WTC11 (cell line): Measurements from ENCODE around the gene PCBP3. TPM values are rescaled to one million over a fixed set of nuclear protein-coding genes. Genes with fewer than 3 reads are reported as not detected.

Experiments used
- ATAC-seq: fragments of 200-7000 bp; cut with Tn5 transposase; 2 replicates; pipeline ENCODE4 v1.10.0; 2021; ENCODE audit warnings: mild to moderate bottlenecking, moderate library complexity
- CTCF ChIA-PET: fragments of 300-600 bp; sonication (Branson Sonifier 250); formaldehyde crosslinking; loops from one replicate; lab custom pipeline; 2021; ENCODE audit warnings: antibody characterized with exemption; lab: Charles Lee
- POLR2A ChIA-PET: fragments of 350-600 bp; sonication (Branson Sonifier 250); formaldehyde crosslinking; loops from one replicate; lab custom pipeline; 2021; ENCODE audit warnings: antibody characterized with exemption; lab: Charles Lee
- DNase-seq: peaks from one replicate; pipeline ENCODE4 v3.0.0; 2021; ENCODE audit warnings: low spot score
- H3K27ac Mint-ChIP-seq: 2 replicates; pipeline ENCODE4 v1.8.0; 2021; ENCODE audit warnings: mixed read lengths
- H3K27me3 Mint-ChIP-seq: 2 replicates; pipeline ENCODE4 v1.8.0; 2021; ENCODE audit warnings: low read depth, mild to moderate bottlenecking, moderate library complexity, mixed read lengths
- H3K36me3 Mint-ChIP-seq: 2 replicates; pipeline ENCODE4 v1.8.0; 2021; ENCODE audit warnings: mixed read lengths
- H3K4me1 Mint-ChIP-seq: 2 replicates; pipeline ENCODE4 v1.8.0; 2022; ENCODE audit warnings: mixed read lengths
- H3K4me3 Mint-ChIP-seq: 2 replicates; pipeline ENCODE4 v1.8.0; 2021; ENCODE audit warnings: mild to moderate bottlenecking, moderate library complexity, mixed read lengths
- H3K9me3 Mint-ChIP-seq: 2 replicates; pipeline ENCODE4 v1.8.0; 2021; ENCODE audit warnings: mixed read lengths
- ATF1 ChIP-seq: sonication (generic); formaldehyde crosslinking; IDR thresholded peaks from 2 replicates; pipeline ENCODE4 v1.8.1; 2023; ENCODE audit warnings: mild to moderate bottlenecking, moderate library complexity, missing genetic modification reagents
- IRF2 ChIP-seq: sonication (generic); formaldehyde crosslinking; IDR thresholded peaks from 2 replicates; pipeline ENCODE4 v1.8.0; 2022; ENCODE audit warnings: low read depth, missing genetic modification reagents, borderline replicate concordance
- KAT7 ChIP-seq: sonication (generic); formaldehyde crosslinking; IDR thresholded peaks from 2 replicates; pipeline ENCODE4 v1.8.1; 2023; ENCODE audit warnings: missing genetic modification reagents, mild to moderate bottlenecking, borderline replicate concordance
- NR2C2 ChIP-seq: sonication (generic); formaldehyde crosslinking; IDR thresholded peaks from 2 replicates; pipeline ENCODE4 v1.8.0; 2022; ENCODE audit warnings: mild to moderate bottlenecking, missing genetic modification reagents
- NR3C1 ChIP-seq: sonication (generic); formaldehyde crosslinking; conservative IDR thresholded peaks from 2 replicates; pipeline ENCODE4 v1.8.1; 2023; ENCODE audit warnings: low read depth, mild to moderate bottlenecking, missing genetic modification reagents
- RELA ChIP-seq: sonication (generic); formaldehyde crosslinking; IDR thresholded peaks from 2 replicates; pipeline ENCODE4 v1.8.1; 2022; ENCODE audit warnings: missing genetic modification reagents, mild to moderate bottlenecking, borderline replicate concordance
- ZNF396 ChIP-seq: fragments of 250-450 bp; sonication (Bioruptor Pico); IDR thresholded peaks from 2 replicates; pipeline ENCODE4 v1.8.0; 2021; ENCODE audit warnings: mild to moderate bottlenecking, moderate library complexity, borderline replicate concordance
- total RNA-seq: library from RNA; stranded (reverse); gene quantifications from 3 replicates; pipeline ENCODE4 v1.2.3, GENCODE V29; 2021
- TF ChIP-seq, protein P1 (sequence below): sonication (generic); formaldehyde crosslinking; IDR thresholded peaks from 2 replicates; pipeline ENCODE4 v1.8.1; 2023; ENCODE audit warnings: mild to moderate bottlenecking, missing genetic modification reagents
- TF ChIP-seq, protein P2 (sequence below): sonication (generic); formaldehyde crosslinking; IDR thresholded peaks from 2 replicates; pipeline ENCODE4 v1.8.0; 2023; ENCODE audit warnings: mild to moderate bottlenecking, missing genetic modification reagents
- TF ChIP-seq, protein P3 (sequence below): sonication (generic); formaldehyde crosslinking; IDR thresholded peaks from 2 replicates; pipeline ENCODE4 v1.8.0; 2022; ENCODE audit warnings: mild to moderate bottlenecking, missing genetic modification reagents

Gene PCBP3
- total RNA-seq, 1 experiment from 2014 or later = 8.5 TPM

DNA sequence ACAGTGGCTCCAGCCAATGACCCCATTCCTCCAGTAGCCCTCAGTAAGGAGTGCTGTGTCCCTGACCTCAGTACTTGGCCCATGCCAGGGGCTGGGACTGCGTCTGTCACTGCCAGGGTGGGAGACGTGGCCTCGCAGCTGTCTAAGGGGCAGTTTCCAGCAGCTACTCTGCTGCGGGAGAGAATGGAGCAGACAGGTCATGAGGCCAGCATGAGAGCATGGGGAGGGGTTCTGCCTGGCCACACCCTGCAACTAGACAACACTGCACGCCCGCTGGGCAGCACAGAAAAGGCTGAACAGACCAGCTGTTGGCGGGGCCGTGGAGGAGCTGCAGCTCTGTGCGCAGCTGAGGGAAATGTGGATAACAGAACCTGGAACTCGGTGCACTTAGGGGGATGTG lies 246.4 kb downstream of the PCBP3 start (continued):
- TF ChIP-seq, protein P1, sequence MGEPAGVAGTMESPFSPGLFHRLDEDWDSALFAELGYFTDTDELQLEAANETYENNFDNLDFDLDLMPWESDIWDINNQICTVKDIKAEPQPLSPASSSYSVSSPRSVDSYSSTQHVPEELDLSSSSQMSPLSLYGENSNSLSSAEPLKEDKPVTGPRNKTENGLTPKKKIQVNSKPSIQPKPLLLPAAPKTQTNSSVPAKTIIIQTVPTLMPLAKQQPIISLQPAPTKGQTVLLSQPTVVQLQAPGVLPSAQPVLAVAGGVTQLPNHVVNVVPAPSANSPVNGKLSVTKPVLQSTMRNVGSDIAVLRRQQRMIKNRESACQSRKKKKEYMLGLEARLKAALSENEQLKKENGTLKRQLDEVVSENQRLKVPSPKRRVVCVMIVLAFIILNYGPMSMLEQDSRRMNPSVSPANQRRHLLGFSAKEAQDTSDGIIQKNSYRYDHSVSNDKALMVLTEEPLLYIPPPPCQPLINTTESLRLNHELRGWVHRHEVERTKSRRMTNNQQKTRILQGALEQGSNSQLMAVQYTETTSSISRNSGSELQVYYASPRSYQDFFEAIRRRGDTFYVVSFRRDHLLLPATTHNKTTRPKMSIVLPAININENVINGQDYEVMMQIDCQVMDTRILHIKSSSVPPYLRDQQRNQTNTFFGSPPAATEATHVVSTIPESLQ = no peak
- TF ChIP-seq, protein P2, sequence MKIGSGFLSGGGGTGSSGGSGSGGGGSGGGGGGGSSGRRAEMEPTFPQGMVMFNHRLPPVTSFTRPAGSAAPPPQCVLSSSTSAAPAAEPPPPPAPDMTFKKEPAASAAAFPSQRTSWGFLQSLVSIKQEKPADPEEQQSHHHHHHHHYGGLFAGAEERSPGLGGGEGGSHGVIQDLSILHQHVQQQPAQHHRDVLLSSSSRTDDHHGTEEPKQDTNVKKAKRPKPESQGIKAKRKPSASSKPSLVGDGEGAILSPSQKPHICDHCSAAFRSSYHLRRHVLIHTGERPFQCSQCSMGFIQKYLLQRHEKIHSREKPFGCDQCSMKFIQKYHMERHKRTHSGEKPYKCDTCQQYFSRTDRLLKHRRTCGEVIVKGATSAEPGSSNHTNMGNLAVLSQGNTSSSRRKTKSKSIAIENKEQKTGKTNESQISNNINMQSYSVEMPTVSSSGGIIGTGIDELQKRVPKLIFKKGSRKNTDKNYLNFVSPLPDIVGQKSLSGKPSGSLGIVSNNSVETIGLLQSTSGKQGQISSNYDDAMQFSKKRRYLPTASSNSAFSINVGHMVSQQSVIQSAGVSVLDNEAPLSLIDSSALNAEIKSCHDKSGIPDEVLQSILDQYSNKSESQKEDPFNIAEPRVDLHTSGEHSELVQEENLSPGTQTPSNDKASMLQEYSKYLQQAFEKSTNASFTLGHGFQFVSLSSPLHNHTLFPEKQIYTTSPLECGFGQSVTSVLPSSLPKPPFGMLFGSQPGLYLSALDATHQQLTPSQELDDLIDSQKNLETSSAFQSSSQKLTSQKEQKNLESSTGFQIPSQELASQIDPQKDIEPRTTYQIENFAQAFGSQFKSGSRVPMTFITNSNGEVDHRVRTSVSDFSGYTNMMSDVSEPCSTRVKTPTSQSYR (CRISPR knock-in tag) = no peak
- TF ChIP-seq IRF2 (no peak), ZNF396 (CRISPR knock-in tag) (no peak)

DNA sequence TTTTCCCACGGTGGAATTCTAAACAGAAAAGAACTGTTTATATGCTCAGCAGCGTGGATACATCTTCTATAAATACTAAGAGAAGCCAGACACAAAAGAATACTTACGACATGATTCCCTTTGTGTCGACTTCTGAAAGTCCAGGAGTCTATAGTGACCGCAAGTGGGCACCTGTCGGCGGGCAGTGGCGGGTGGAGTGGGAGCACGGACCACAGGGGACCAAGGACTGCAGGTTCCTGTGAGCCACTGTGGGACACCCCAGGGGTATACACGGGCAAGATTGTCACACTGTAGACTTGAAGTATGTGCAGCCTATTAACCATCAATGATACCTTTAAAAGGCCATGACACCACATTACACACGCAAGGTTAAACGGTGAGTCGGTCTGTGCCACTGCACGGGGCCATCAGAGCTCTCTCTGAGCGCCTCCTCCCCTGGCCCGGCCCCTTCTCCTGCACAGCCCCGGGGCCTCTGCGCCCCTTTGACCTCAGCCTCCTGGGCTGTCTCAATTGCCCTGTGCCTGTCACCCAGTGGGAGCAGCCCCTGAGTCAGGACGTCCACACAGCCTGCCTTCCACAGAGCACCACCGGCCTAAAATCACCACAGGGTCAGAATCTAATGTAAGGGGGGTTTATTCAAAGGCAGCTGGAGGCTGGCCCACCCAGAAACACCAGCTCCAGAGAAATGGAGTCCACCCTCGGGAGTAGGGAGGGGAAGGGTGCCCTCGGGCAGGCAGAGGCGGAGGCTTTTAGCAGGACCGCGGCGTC lies 248.0 kb downstream of the PCBP3 start:
- no peak for ATAC-seq
- H3K9me3 Mint-ChIP-seq = no peaks in the 10 kb centered on the region
- H3K36me3 Mint-ChIP-seq = no peaks in the 10 kb centered on the region
- TF ChIP-seq NR3C1 (CRISPR knock-in tag) = no peak
- TF ChIP-seq NR2C2 (CRISPR knock-in tag) = no peak
- no peak overlapping the region for H3K4me3 Mint-ChIP-seq
- ChIA-PET CTCF (no interaction called here), POLR2A (no interaction called here)
- H3K4me1 Mint-ChIP-seq = no peaks in the 10 kb centered on the region
- no peak for DNase-seq
- no peak overlapping the region for H3K27ac Mint-ChIP-seq
- H3K27me3 Mint-ChIP-seq = no peaks in the 10 kb centered on the region; the same call in none of the 2 replicates

DNA sequence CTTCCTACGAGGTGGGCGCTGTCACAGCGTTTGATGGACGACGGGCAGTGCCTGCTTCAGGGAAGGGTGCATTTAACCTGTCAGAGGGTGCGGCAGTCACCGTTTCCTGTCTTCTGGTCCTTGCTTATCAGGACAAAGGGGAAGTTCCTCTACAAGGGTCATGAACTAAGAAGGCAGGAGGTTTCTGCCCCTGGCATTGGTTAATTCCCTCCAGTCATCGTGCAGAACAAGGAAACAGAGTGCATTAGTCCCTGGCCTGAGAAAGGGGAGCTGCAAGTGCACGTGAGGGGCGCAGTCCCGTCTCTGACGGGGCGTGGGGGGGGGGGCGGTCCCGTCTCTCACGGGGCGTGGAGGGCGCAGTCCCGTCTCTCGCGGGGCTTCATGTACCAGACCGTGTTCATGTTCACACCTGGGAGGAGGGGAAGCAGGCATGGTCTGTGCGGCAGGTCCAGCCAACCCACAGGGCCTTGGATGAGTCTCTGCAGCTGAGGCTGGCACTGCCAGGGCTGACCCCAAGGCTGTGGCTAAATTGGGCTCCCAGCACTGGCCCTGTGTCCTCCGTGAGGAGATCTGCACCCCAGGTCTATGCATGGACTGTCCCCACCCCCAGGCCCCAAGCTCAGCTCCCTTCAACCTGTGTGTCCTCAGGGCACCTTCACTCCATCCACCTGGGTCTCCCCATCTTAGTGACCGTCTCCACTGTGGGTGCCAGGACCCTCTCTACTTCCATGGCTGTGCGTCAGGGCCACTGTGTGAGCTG lies 248.8 kb downstream of the PCBP3 start:
- POLR2A ChIA-PET = no interaction called here

More for the DNA sequence above, 248.8 kb downstream of the PCBP3 start:
- no peak for TF ChIP-seq RELA (CRISPR knock-in tag)
- TF ChIP-seq, protein P3, sequence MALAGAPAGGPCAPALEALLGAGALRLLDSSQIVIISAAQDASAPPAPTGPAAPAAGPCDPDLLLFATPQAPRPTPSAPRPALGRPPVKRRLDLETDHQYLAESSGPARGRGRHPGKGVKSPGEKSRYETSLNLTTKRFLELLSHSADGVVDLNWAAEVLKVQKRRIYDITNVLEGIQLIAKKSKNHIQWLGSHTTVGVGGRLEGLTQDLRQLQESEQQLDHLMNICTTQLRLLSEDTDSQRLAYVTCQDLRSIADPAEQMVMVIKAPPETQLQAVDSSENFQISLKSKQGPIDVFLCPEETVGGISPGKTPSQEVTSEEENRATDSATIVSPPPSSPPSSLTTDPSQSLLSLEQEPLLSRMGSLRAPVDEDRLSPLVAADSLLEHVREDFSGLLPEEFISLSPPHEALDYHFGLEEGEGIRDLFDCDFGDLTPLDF = no peak
- no peak for TF ChIP-seq KAT7 (CRISPR knock-in tag)
- TF ChIP-seq, protein P2 (CRISPR knock-in tag) = no peak
- no peak for TF ChIP-seq ATF1 (CRISPR knock-in tag)
- Mint-ChIP-seq H3K27me3 (no peaks in the 10 kb centered on the region; the same call in none of the 2 replicates), H3K36me3 (no peaks in the 10 kb centered on the region), H3K4me1 (no peaks in the 10 kb centered on the region), H3K4me3 (no peak overlapping the region), H3K9me3 (no peaks in the 10 kb centered on the region), H3K27ac (no peak overlapping the region)
- no peak for ATAC-seq
- CTCF ChIA-PET = interaction anchor here (0.6 to 1.5 kb wide), 2 partner anchors 12 to 31 kb away, joined by 3 read pairs; no protein-coding TSS in a partner anchor
- no peak for DNase-seq
